Motor neuron (in vitro differentiated cells): Measurements from ENCODE around the gene EYA4. TPM values are rescaled to one million over a fixed set of nuclear protein-coding genes. Genes with fewer than 3 reads are reported as not detected.

ENCODE experiments used
- ATAC-seq, 8 experiments: fragments of 200-7000 bp; cut with Tn5 transposase; replicated peaks in 6 of 8; 2 replicates each; pipeline ENCODE4 v1.8.0; 2021; ENCODE audit warnings: mild to moderate bottlenecking in 8 of 8, moderate library complexity in 8 of 8
- H3K27ac ChIP-seq, 2 donors: fragments of 250-450 bp; sonication (Bioruptor Pico); 2 replicates each; pipeline ENCODE4 v1.9.0; 2021; ENCODE audit warnings: antibody characterized with exemption in 2 of 2, mild to moderate bottlenecking in 2 of 2, moderate library complexity in 1 of 2
- H3K4me1 ChIP-seq, 2 donors: fragments of 250-450 bp; sonication (Bioruptor Pico); replicated peaks in 1 of 2; 2 replicates each; pipeline ENCODE4 v1.6.1; 2021; ENCODE audit warnings: antibody characterized with exemption in 2 of 2, mild to moderate bottlenecking in 2 of 2, moderate library complexity in 1 of 2
- H3K4me3 ChIP-seq, 5 donors: fragments of 250-450 bp; sonication (Bioruptor Pico); 2 replicates each; pipeline ENCODE4 v1.9.0; 2021; ENCODE audit warnings: antibody characterized with exemption in 5 of 5, mild to moderate bottlenecking in 5 of 5, moderate library complexity in 4 of 5
- WGBS, 10 experiments: fragments of 450-650 bp; shearing (Covaris generic); methylation state at CpG; one replicate each; pipeline ENCODE4 v1.0.0; 2022; 5-methylcytosine and 5-hydroxymethylcytosine counted together
- in situ Hi-C, 9 experiments: fragments of 400-800 bp; cut with MboI; loops; one replicate each; pipeline ENCODE4 v1.15.0; 2021; ENCODE audit warnings: low sequenced_read_pairs in 9 of 9, low pct_unique_long_range_greater_than_20kb in 2 of 9; ENCODE audit not compliant: unreplicated experiment in 9 of 9
- total RNA-seq, 8 experiments: library from RNA; unstranded; fragments of 300-600 nt; gene quantifications; 2 replicates each; pipeline versions ENCODE4 v1.2.3 to v1.2.4, GENCODE V29; 2022

EYA4 gene
- total RNA-seq, 8 experiments from 2014 or later = 0.33 to 52.6 (median 7.2) TPM

- Histone ChIP-seq H3K4me1 (no peaks in the 10 kb centered on the region), H3K4me3 (no peak overlapping the region), H3K27ac (no peak overlapping the region)
- WGBS, 10 experiments = 25 to 100% (median 75%) methylated on average over 1 to 2 of the region's 2 CpGs
- ATAC-seq = peak in 1 of 8 experiments; percentile 71
- in situ Hi-C loops = no loop called here
Observed at GRCh38 chr6:133404151-133404550, 163.0 kb downstream of the EYA4 start.

- in situ Hi-C loops = no loop called here
- Histone ChIP-seq H3K4me3 (no peak overlapping the region), H3K4me1 (no peaks in the 10 kb centered on the region), H3K27ac (no peak overlapping the region)
- no peak for ATAC-seq
- 74 to 100% (median 91%) methylated on average over 3 to 8 of the region's 8 CpGs; no CpG with 5 or more reads in 1 of the 10 experiments for WGBS, 10 experiments
Observed at GRCh38 chr6:133404728-133405127, 163.6 kb downstream of the EYA4 start.

GRCh38 chr6:133407320-133408100 lies 166.4 kb downstream of the EYA4 start:
- Histone ChIP-seq H3K4me3 (no peak overlapping the region), H3K27ac (no peak overlapping the region), H3K4me1 (peaks cover 0 to 4% of the 10 kb centered on the region in 2 donors)
- in situ Hi-C loops = no loop called here
- no peak for ATAC-seq
- 46 to 100% (median 74%) methylated on average over 1 to 3 of the region's 3 CpGs for WGBS, 10 experiments

- no peak overlapping the region for H3K4me3 ChIP-seq
- 0 to 100% (median 79%) methylated on average over 1 to 2 of the region's 2 CpGs; no CpG with 5 or more reads in 1 of the 10 experiments for WGBS, 10 experiments
- peak in 3 of 8 experiments; percentile 47 to 80 (median 48) for ATAC-seq
- in situ Hi-C loops = no loop called here
- peaks cover 0 to 4% of the 10 kb centered on the region in 2 donors for H3K4me1 ChIP-seq
- H3K27ac ChIP-seq = no peak overlapping the region
Observed at GRCh38 chr6:133408132-133408531, 167.0 kb downstream of the EYA4 start.

- Histone ChIP-seq H3K4me1 (peaks cover 0 to 4% of the 10 kb centered on the region in 2 donors), H3K4me3 (no peak overlapping the region), H3K27ac (no peak overlapping the region)
- WGBS, 10 experiments = 27 to 100% (median 68%) methylated on average over 1 to 3 of the region's 3 CpGs; no CpG with 5 or more reads in 4 of the 10 experiments
- ATAC-seq = peak in 3 of 8 experiments; percentile 19 to 62 (median 30)
- in situ Hi-C loops = no loop called here
Observed at GRCh38 chr6:133408543-133408942, 167.4 kb downstream of the EYA4 start.

- in situ Hi-C loops = no loop called here
- 0 to 46% (median 17%) methylated on average over 1 to 5 of the region's 6 CpGs; no CpG with 5 or more reads in 1 of the 10 experiments for WGBS, 10 experiments
- Histone ChIP-seq H3K27ac (no peak overlapping the region), H3K4me3 (no peak overlapping the region), H3K4me1 (peaks cover 0 to 4% of the 10 kb centered on the region in 2 donors)
- ATAC-seq = peak in 1 of 8 experiments; percentile 10
Observed at GRCh38 chr6:133410638-133411435, 169.7 kb downstream of the EYA4 start.

GRCh38 chr6:133411757-133412156 lies 170.6 kb downstream of the EYA4 start:
- no peak overlapping the region for H3K4me3 ChIP-seq
- in situ Hi-C loops = no loop called here
- H3K4me1 ChIP-seq = peaks cover 0 to 4% of the 10 kb centered on the region in 2 donors
- peak in 2 of 8 experiments; percentile 24 to 52 for ATAC-seq
- H3K27ac ChIP-seq = no peak overlapping the region

- in situ Hi-C loops = no loop called here
- WGBS, 10 experiments = 41 to 100% (median 82%) methylated on average over 1 to 4 of the region's 5 CpGs; no CpG with 5 or more reads in 2 of the 10 experiments
Observed at GRCh38 chr6:133415262-133415661, 174.1 kb downstream of the EYA4 start.

GRCh38 chr6:133418108-133418507 lies 177.0 kb downstream of the EYA4 start:
- H3K4me1 ChIP-seq = no peaks in the 10 kb centered on the region
- H3K4me3 ChIP-seq = no peak overlapping the region
- WGBS, 10 experiments = 19 to 100% (median 71%) methylated on average over 1 to 2 of the region's 2 CpGs; no CpG with 5 or more reads in 2 of the 10 experiments
- in situ Hi-C loops = no loop called here
- no peak overlapping the region for H3K27ac ChIP-seq
- ATAC-seq = peak in 1 of 8 experiments; percentile 16

More at GRCh38 chr6:133415262-133415661, 174.1 kb downstream of the EYA4 start:
- H3K27ac ChIP-seq = no peak overlapping the region
- H3K4me1 ChIP-seq = peaks cover 0 to 4% of the 10 kb centered on the region in 2 donors
- ATAC-seq = no peak
- H3K4me3 ChIP-seq = no peak overlapping the region

GRCh38 chr6:133423242-133423641 lies 182.1 kb downstream of the EYA4 start:
- no peak for ATAC-seq
- no peak overlapping the region for H3K4me3 ChIP-seq
- in situ Hi-C loops = no loop called here
- 36 to 100% (median 63%) methylated on average over 2 of the region's 2 CpGs; no CpG with 5 or more reads in 2 of the 10 experiments for WGBS, 10 experiments
- no peak overlapping the region for H3K27ac ChIP-seq
- H3K4me1 ChIP-seq = no peaks in the 10 kb centered on the region

- in situ Hi-C loops = no loop called here
- WGBS, 10 experiments = 100% methylated on average over 1 of the region's 5 CpGs; no CpG with 5 or more reads in 8 of the 10 experiments
- ATAC-seq = no peak
- Histone ChIP-seq H3K4me3 (no peak overlapping the region), H3K4me1 (no peaks in the 10 kb centered on the region), H3K27ac (no peak overlapping the region)
Observed at GRCh38 chr6:133424359-133424758, 183.2 kb downstream of the EYA4 start.

GRCh38 chr6:133426038-133426437 lies 184.9 kb downstream of the EYA4 start:
- WGBS, 10 experiments = 35 to 100% (median 91%) methylated on average over 1 to 3 of the region's 3 CpGs; no CpG with 5 or more reads in 1 of the 10 experiments
- Histone ChIP-seq H3K27ac (no peak overlapping the region), H3K4me1 (no peaks in the 10 kb centered on the region), H3K4me3 (no peak overlapping the region)
- ATAC-seq = no peak
- in situ Hi-C loops = no loop called here

GRCh38 chr6:133428295-133428694 lies 187.1 kb downstream of the EYA4 start:
- 32 to 100% (median 90%) methylated on average over 1 to 3 of the region's 3 CpGs; no CpG with 5 or more reads in 2 of the 10 experiments for WGBS, 10 experiments
- peaks cover 5 to 9% of the 10 kb centered on the region in 2 donors for H3K4me1 ChIP-seq
- in situ Hi-C loops = no loop called here
- no peak overlapping the region for H3K4me3 ChIP-seq
- ATAC-seq = no peak
- H3K27ac ChIP-seq = no peak overlapping the region
